ENCODE measurements around the gene DUSP16.
"Not testable (repeated sequence)": the region's sequence is repeated elsewhere in the genome, so short reads cannot be mapped to it uniquely, and the experiment has no call there.

DUSP16 gene

GRCh38 chr12:12513416-12514006 lies 49.2 kb downstream of the DUSP16 start:
- CTCF ChIA-PET: interaction anchor here (0.6 to 1.6 kb wide), 2 partner anchors 10 to 110 kb away, joined by 3 to 4 read pairs; no protein-coding TSS in a partner anchor
- Mint-ChIP-seq H3K27me3 (no peaks in the 10 kb centered on the region), H3K27ac (no peak overlapping the region), H3K4me3 (no peak overlapping the region), H3K9me3 (no peaks in the 10 kb centered on the region), H3K4me1 (peaks cover 3% of the 10 kb centered on the region), H3K36me3 (peaks cover 28% of the 10 kb centered on the region)
- DNase-seq: no peak

- Mint-ChIP-seq H3K9me3 (no peaks in the 10 kb centered on the region), H3K4me1 (peaks cover 3% of the 10 kb centered on the region), H3K27me3 (no peaks in the 10 kb centered on the region), H3K4me3 (no peak overlapping the region), H3K27ac (no peak overlapping the region), H3K36me3 (peaks cover 17% of the 10 kb centered on the region)
- DNase-seq: no peak
- CTCF ChIA-PET: no interaction called here
Observed at GRCh38 chr12:12511895-12512711, 50.6 kb downstream of the DUSP16 start.

- H3K27ac Mint-ChIP-seq: no peak overlapping the region
- peaks cover 8% of the 10 kb centered on the region for H3K4me1 Mint-ChIP-seq
- no peak for DNase-seq
- CTCF ChIA-PET: no interaction called here
- no peak overlapping the region for H3K4me3 Mint-ChIP-seq
- H3K9me3 Mint-ChIP-seq: no peaks in the 10 kb centered on the region
- peaks cover 11% of the 10 kb centered on the region for H3K36me3 Mint-ChIP-seq
- no peaks in the 10 kb centered on the region for H3K27me3 Mint-ChIP-seq
Observed at GRCh38 chr12:12511021-12511783, 51.5 kb downstream of the DUSP16 start.

- Mint-ChIP-seq H3K4me1 (peaks cover 13% of the 10 kb centered on the region), H3K36me3 (peaks cover 11% of the 10 kb centered on the region), H3K9me3 (no peaks in the 10 kb centered on the region), H3K27ac (no peak overlapping the region), H3K27me3 (no peaks in the 10 kb centered on the region), H3K4me3 (no peak overlapping the region)
- CTCF ChIA-PET: no interaction called here
- no peak for DNase-seq
Observed at GRCh38 chr12:12510551-12510950, 52.1 kb downstream of the DUSP16 start.

DNA sequence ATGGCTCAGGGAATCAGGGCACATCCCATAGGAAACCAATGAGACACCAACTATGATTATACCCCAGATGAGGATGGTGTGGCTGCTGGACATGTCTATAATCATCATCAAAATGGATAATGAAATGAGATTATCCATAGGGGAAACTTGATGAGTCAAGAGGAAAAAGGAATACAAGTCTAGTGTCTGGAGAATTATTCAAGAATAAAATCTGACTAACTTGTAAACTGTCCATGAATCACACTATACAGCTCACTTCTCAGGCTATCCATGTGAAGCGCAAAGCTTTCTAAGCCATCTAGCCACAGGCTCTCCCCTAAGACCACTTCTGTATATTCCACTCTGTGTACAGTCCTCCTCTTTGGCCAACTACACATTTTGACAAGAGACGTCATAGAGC lies 52.5 kb downstream of the DUSP16 start:
- Mint-ChIP-seq H3K27me3 (no peaks in the 10 kb centered on the region), H3K9me3 (no peaks in the 10 kb centered on the region), H3K4me3 (no peak overlapping the region), H3K4me1 (peaks cover 18% of the 10 kb centered on the region), H3K36me3 (peaks cover 11% of the 10 kb centered on the region), H3K27ac (no peak overlapping the region)
- DNase-seq: no peak
- CTCF ChIA-PET: no interaction called here

- H3K36me3 Mint-ChIP-seq: peaks cover 4% of the 10 kb centered on the region
- H3K27me3 Mint-ChIP-seq: no peaks in the 10 kb centered on the region
- no peaks in the 10 kb centered on the region for H3K9me3 Mint-ChIP-seq
- H3K4me3 Mint-ChIP-seq: no peak overlapping the region
- no peak overlapping the region for H3K27ac Mint-ChIP-seq
- no peak for DNase-seq
- peaks cover 21% of the 10 kb centered on the region for H3K4me1 Mint-ChIP-seq
- CTCF ChIA-PET: no interaction called here
Observed at GRCh38 chr12:12508612-12509011, 54.1 kb downstream of the DUSP16 start.

DNA sequence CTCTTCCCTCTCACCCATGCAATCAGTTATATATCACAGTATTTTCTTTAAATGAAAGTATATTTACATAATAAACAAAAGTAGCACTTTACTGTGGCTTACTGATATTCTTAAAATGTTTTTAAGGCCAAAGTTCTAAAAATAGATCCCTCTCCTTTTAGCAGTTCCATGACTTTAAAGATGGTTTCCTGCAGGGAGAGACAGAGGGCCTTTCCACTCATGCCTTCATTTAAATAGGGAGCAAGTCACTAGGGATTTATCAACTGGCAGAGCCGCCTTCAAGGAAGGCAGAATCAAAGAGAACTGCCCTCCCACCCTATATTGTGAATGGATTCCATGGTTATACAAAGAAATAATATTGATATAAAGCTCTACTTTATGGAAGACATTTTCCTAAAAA lies 55.5 kb downstream of the DUSP16 start:
- Mint-ChIP-seq H3K9me3 (no peaks in the 10 kb centered on the region), H3K27ac (no peak overlapping the region), H3K4me1 (peaks cover 31% of the 10 kb centered on the region), H3K36me3 (peaks cover 9% of the 10 kb centered on the region), H3K27me3 (no peaks in the 10 kb centered on the region), H3K4me3 (no peak overlapping the region)
- CTCF ChIA-PET: no interaction called here
- DNase-seq: no peak

- Mint-ChIP-seq H3K9me3 (no peaks in the 10 kb centered on the region), H3K4me3 (no peak overlapping the region), H3K4me1 (peaks cover 32% of the 10 kb centered on the region), H3K27ac (no peak overlapping the region), H3K36me3 (peaks cover 9% of the 10 kb centered on the region), H3K27me3 (no peaks in the 10 kb centered on the region)
- CTCF ChIA-PET: interaction anchor here (0.6 to 1.0 kb wide), 4 partner anchors 15 to 149 kb away, joined by 3 read pairs; no protein-coding TSS in a partner anchor
- DNase-seq: no peak
Observed at GRCh38 chr12:12506496-12506890, 56.2 kb downstream of the DUSP16 start.

DNA sequence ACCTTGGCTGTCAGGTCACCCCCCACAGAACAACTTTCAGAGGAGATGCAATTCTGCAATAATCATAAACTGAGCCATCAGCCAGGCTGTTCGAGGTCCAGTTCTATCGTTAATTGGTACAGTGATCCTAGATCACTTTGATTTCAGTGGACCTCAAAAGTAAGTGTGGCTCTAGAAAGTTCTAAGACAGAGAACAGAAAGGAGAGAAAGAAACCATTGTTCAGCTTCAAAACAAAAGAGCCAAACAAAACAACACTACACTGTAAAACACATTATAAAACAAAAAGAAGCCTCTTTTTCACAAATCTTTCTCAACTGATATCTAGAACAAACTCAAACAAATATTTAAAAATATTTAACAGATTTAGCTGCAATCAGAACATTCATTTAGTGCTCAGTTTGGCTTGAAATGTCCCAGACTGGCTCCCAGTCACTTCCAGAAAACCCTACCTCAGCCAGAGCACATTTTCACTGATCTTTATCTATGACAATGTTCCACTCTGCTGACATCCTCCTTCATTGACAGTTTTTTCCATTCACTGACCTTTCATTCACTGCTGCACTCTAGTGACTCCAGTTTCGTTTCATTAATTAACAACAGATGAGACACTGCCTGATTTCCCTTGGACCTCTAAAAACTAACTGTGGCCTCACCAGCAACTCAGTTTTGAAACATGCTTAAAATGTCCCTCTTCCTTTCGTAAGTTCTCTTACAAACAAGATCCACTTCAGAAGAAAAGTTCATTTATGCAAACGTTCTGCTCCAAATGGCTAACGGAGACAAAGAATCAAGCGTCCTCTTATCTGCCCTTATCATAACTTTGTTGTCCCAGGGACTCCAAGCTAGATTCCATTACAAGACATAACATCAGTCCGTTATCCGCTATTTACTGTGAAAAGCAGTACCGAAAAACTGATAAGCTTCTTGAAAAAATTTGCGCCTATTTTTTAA lies 56.8 kb downstream of the DUSP16 start:
- Mint-ChIP-seq H3K9me3 (no peaks in the 10 kb centered on the region), H3K27ac (no peak overlapping the region), H3K4me1 (peaks cover 36% of the 10 kb centered on the region), H3K27me3 (no peaks in the 10 kb centered on the region), H3K4me3 (no peak overlapping the region), H3K36me3 (peaks cover 13% of the 10 kb centered on the region)
- DNase-seq: no peak
- CTCF ChIA-PET: interaction anchor here (0.6 to 1.1 kb wide), 5 partner anchors 16 to 150 kb away, joined by 3 read pairs; no protein-coding TSS in a partner anchor

- peaks cover 16% of the 10 kb centered on the region for H3K36me3 Mint-ChIP-seq
- no peak overlapping the region for H3K4me3 Mint-ChIP-seq
- CTCF ChIA-PET: interaction anchor here (0.6 to 2.3 kb wide), 10 partner anchors 17 to 126 kb away, joined by 3 to 9 read pairs (median 4); partner anchors contain the start of gene DUSP16
- DNase-seq: no peak
- H3K4me1 Mint-ChIP-seq: peaks cover 36% of the 10 kb centered on the region
- no peaks in the 10 kb centered on the region for H3K9me3 Mint-ChIP-seq
- peak overlapping the region; percentile 2 for H3K27ac Mint-ChIP-seq
- H3K27me3 Mint-ChIP-seq: no peaks in the 10 kb centered on the region
Observed at GRCh38 chr12:12503384-12504078, 59.1 kb downstream of the DUSP16 start.

- CTCF ChIA-PET: interaction anchor here (0.6 to 2.3 kb wide), 5 partner anchors 16 to 126 kb away, joined by 3 to 9 read pairs (median 7); no protein-coding TSS in a partner anchor
- H3K4me1 Mint-ChIP-seq: peaks cover 36% of the 10 kb centered on the region
- H3K27ac Mint-ChIP-seq: peak overlapping the region; percentile 67
- peaks cover 15% of the 10 kb centered on the region for H3K36me3 Mint-ChIP-seq
- H3K27me3 Mint-ChIP-seq: no peaks in the 10 kb centered on the region
- no peaks in the 10 kb centered on the region for H3K9me3 Mint-ChIP-seq
- H3K4me3 Mint-ChIP-seq: no peak overlapping the region
- DNase-seq: no peak
Observed at GRCh38 chr12:12502815-12503151, 59.9 kb downstream of the DUSP16 start.

DNA sequence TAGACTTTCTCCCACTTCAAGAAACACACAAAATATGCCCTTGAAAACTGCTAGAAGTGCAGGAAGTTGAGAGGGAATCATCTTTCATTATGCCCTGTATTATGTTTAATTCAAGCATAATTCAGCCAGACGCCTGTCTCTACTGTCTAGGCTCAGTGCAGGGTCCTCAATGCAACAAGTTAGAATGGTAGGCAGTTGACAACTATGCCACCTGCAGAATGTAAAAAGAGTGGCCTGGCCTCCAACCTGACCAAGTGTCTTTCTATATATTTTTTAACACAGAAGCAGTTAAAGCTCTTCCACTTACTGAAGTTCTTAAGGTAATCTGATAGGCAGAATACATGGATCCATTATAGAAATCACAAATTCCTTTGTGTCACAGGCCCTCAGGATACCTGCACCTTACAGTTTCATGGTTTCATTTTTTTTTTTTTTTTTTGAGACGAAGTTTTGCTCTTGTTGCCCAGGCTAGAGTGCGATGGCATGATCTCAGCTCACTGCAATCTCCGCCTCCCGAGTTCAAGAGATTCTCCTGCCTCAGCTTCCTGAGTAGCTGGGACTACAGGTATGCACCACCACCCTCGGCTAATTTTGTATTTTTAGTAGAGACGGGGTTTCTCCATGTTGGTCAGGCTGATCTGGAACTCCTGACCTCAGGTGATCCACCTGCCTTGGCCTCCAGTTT lies 60.4 kb downstream of the DUSP16 start:
- Mint-ChIP-seq H3K4me1 (peaks cover 36% of the 10 kb centered on the region), H3K36me3 (peaks cover 15% of the 10 kb centered on the region)
- H3K27me3 Mint-ChIP-seq, H3K4me3 Mint-ChIP-seq, DNase-seq, H3K9me3 Mint-ChIP-seq, H3K27ac Mint-ChIP-seq: not testable (repeated sequence)
- CTCF ChIA-PET: interaction anchor here (2.3 kb wide), 1 partner anchor 125 kb away, joined by 7 read pairs; no protein-coding TSS in a partner anchor

GRCh38 chr12:12501121-12501520 lies 61.5 kb downstream of the DUSP16 start:
- H3K9me3 Mint-ChIP-seq: no peaks in the 10 kb centered on the region
- peaks cover 31% of the 10 kb centered on the region for H3K4me1 Mint-ChIP-seq
- H3K27ac Mint-ChIP-seq: no peak overlapping the region
- no peaks in the 10 kb centered on the region for H3K27me3 Mint-ChIP-seq
- CTCF ChIA-PET: no interaction called here
- no peak overlapping the region for H3K4me3 Mint-ChIP-seq
- DNase-seq: no peak
- peaks cover 15% of the 10 kb centered on the region for H3K36me3 Mint-ChIP-seq
